ENCODE data around the gene SRCIN1.

Gene SRCIN1

DNA sequence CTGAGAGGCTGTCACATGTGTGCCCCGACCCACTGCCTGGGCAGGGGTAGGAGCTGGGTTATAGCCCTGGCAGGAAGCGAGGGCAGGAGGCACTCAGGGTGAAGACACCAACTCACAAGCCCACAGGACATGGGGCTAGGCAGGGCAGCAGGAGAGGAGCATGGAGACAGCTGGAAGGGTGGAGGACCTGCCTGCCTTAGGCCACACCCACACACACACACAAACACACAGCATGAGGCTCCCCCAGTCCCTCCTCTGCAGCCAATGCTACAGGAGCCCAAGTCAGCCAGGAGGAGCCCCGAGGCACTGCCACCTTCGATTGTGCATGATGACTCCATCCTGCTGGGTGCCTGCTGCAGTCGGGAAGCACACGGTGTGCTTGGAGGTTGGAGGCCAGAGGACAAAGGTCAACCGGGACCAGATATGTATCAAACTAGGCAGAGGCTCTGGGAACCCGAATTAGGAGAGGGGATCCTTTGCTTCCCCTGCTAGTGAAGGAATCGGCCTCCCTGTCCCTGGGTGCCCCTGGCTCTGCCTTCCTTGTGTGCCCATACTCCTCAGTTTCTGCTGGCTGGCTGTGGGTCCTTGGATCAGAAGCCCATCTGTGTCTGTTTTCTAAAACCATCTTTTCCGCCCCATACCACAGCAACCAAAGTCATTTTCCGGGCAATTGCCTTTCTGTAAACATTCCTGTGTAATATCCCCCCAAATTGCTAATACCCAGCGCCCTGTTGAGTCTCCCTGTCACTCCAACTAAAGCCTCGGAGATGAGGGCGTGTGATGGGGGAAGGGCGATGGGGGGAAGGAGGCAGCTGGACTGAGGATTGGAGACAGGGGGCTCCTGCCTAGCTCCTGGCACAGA lies 20.5 kb downstream of the SRCIN1 start:
- DNase-seq (ENCODE audit: insufficient read length, low spot score): no peak

DNA sequence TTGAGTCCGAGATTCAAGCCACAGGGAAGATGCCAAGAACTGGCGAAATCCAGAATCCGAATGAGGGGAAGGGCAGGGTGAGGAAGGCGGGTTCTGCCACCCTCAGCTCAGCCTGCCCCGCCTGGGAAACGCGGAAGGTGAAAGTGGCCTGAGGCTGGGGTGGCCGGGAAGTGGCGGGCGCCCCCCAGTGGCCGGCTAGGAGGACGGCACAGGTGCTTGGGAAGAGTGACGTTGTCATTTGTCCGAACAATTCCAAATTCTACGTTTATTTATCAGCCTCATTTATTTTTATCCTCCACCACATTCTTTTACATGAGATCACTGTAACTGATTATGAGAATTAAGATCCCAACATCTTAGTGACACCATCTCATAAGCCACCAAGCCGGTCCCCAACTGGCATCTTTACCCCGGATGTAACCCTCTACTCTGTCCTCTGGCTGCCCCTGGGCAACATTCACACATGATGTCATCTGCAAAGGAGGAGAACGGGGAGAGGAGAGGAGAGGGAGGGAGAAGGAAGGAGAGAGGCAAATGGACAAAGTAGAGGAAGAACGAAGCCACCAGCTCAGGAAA lies 21.3 kb downstream of the SRCIN1 start:
- no peak for FAIRE-seq
- DNase-seq (ENCODE audit: insufficient read length, low spot score): peak; percentile 92
- TF ChIP-seq, protein P1, sequence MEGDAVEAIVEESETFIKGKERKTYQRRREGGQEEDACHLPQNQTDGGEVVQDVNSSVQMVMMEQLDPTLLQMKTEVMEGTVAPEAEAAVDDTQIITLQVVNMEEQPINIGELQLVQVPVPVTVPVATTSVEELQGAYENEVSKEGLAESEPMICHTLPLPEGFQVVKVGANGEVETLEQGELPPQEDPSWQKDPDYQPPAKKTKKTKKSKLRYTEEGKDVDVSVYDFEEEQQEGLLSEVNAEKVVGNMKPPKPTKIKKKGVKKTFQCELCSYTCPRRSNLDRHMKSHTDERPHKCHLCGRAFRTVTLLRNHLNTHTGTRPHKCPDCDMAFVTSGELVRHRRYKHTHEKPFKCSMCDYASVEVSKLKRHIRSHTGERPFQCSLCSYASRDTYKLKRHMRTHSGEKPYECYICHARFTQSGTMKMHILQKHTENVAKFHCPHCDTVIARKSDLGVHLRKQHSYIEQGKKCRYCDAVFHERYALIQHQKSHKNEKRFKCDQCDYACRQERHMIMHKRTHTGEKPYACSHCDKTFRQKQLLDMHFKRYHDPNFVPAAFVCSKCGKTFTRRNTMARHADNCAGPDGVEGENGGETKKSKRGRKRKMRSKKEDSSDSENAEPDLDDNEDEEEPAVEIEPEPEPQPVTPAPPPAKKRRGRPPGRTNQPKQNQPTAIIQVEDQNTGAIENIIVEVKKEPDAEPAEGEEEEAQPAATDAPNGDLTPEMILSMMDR (IDR thresholded peaks at IDR 0.05; ENCODE audit: insufficient read depth, missing control alignments): peak; percentile 93

More for the DNA sequence above, 20.5 kb downstream of the SRCIN1 start:
- TF ChIP-seq, protein P1 (IDR thresholded peaks at IDR 0.05; ENCODE audit: insufficient read depth, missing control alignments): no peak
- no peak for FAIRE-seq

DNA sequence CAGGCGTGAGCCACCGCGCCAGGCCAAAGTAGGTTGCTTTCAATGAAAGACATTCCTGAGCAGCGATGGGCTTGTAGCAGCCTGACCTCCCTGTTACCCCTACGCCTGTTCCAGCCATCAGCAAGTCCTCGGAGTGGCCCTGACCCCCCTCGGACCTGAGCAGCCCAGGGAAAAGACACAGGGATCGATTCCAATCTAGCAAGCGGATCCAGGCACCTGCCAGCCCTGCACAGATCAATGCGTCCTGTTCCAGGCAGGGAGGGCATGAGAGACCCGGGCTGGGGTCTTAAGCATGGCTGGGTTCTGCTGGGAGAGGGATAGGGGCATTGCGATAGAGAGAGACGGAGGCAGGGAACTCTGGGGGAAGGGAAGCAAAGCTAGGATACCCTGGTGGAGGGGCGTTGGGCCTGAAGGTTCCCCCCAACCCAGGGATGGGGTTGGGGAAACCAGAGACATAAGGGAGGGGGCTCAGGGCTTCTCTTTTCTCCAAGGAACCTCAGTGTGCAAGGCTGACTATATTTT lies 21.9 kb downstream of the SRCIN1 start:
- TF ChIP-seq, protein P1 (IDR thresholded peaks at IDR 0.05; ENCODE audit: insufficient read depth, missing control alignments): no peak
- no peak for FAIRE-seq
- no peak for DNase-seq (ENCODE audit: insufficient read length, low spot score)

DNA sequence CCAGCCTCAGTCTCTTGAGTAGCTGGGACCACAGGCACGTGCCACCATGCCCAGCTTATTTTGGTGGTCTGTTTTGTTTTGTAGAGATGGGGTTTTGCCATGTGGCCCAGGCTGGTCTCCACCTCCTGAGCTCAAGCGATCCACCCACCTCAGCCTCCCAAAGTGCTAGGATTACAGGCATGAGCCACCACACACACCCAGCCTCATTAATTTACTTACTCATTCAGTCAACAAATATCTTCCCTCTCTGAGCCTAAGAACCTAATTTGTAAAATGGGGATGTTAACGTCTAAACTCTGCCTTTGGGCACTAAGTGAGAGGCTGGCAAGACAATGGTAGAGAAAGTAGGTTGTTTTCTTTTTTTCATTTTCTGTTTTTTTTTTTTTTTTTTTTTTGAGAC lies 22.6 kb downstream of the SRCIN1 start:
- FAIRE-seq (no peak), DNase-seq (ENCODE audit: insufficient read length, low spot score) (no peak)
- TF ChIP-seq, protein P1 (IDR thresholded peaks at IDR 0.05; ENCODE audit: insufficient read depth, missing control alignments): no peak

DNA sequence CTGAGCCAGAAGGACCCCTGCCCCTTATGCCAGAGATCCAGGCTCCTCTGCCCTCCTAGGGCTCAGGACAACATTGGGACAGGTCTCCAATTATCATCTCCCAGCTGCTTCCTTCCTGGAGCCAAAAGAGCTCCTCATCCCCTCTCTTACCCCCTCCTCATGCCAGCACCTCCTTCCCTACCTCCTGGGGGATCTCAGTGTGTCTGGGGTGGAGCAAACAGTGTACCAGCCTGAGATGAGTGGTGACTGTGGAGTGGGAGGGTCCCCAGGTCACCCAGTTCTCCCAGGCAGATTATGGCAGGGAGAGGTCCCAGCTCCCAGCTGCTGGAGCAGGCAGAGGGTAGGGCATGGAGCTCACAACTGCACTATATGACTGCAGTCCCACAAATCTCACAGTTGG lies 23.7 kb downstream of the SRCIN1 start:
- no peak for FAIRE-seq
- TF ChIP-seq, protein P1 (IDR thresholded peaks at IDR 0.05; ENCODE audit: insufficient read depth, missing control alignments): no peak
- no peak for DNase-seq (ENCODE audit: insufficient read length, low spot score)

DNA sequence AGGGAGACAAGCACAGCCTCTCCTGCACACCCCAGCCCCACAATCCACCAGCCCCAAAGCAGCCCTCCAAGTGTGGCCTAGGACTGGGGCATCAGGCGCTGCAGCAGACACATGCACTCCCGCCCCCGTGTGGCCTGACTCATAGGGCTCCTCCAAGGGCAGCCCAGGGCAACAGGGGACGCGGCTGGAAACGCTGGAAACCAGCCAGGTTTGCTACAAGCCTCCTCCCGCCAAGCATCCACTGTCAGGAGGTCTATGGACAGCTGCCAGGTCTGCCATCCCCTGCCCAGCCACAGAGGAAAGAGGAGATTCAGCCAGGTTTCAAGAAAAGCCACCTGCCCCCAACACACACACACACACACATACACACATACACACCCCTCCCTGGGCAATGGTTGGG lies 25.8 kb downstream of the SRCIN1 start:
- DNase-seq (ENCODE audit: insufficient read length, low spot score) (no peak), FAIRE-seq (no peak)
- TF ChIP-seq, protein P1 (IDR thresholded peaks at IDR 0.05; ENCODE audit: insufficient read depth, missing control alignments): peak; percentile 26

DNA sequence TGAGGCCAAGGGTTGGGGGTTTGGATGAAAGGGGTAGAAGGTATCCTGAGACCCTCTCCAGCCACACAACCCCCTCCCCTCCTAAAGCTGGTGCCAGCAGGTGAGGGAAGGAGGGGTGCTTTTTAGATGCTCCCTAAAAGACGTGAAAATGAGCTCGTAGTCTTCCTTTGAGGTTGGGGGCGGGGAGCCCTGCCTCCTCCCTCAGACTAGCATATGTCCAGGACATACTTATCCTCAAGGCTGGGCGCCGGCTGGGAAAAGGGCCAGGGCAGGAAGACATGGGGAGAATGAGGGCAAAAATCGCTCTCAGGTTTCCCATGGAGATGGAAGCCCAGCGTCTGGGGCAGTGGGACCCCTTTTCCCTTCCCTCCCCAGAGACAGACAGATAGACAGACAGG lies 26.7 kb downstream of the SRCIN1 start:
- TF ChIP-seq, protein P1 (IDR thresholded peaks at IDR 0.05; ENCODE audit: insufficient read depth, missing control alignments): no peak
- no peak for DNase-seq (ENCODE audit: insufficient read length, low spot score)
- no peak for FAIRE-seq
